Parathyroid adenoma (tissue), 2 donors: ENCODE measurements around the gene FBXL4.

Experiments used
- H2AFZ ChIP-seq: fragments of 300-600 bp; sonication (generic); one replicate; pipeline ENCODE4 v1.7.0; 2017; ENCODE audit warnings: antibody characterized with exemption, mild to moderate bottlenecking
- H3K27ac ChIP-seq: fragments of 300-600 bp; sonication (generic); one replicate; pipeline ENCODE4 v1.7.0; 2017
- H3K27me3 ChIP-seq: fragments of 300-600 bp; sonication (generic); one replicate; pipeline ENCODE4 v1.7.0; 2017; ENCODE audit warnings: low read length; ENCODE audit not compliant: control insufficient read depth, insufficient read depth
- H3K36me3 ChIP-seq: fragments of 300-600 bp; sonication (generic); one replicate; pipeline ENCODE4 v1.7.0; 2017; ENCODE audit warnings: low read length; ENCODE audit not compliant: control insufficient read depth, insufficient read depth
- H3K4me1 ChIP-seq: fragments of 300-600 bp; sonication (generic); one replicate; pipeline ENCODE4 v1.7.0; 2017; ENCODE audit warnings: control low read depth
- H3K4me2 ChIP-seq: fragments of 300-600 bp; sonication (generic); one replicate; pipeline ENCODE4 v1.7.0; 2017; ENCODE audit warnings: low read length
- H3K4me3 ChIP-seq: fragments of 300-600 bp; sonication (generic); one replicate; pipeline ENCODE4 v1.7.0; 2017; ENCODE audit warnings: low read depth, low read length
- H3K79me2 ChIP-seq: fragments of 300-600 bp; sonication (generic); one replicate; pipeline ENCODE4 v1.7.0; 2017; ENCODE audit warnings: control low read depth
- H3K9ac ChIP-seq: fragments of 300-600 bp; sonication (generic); one replicate; pipeline ENCODE4 v1.7.0; 2017; ENCODE audit warnings: mild to moderate bottlenecking
- H3K9me3 ChIP-seq: fragments of 300-600 bp; sonication (generic); one replicate; pipeline ENCODE4 v1.7.0; 2017; ENCODE audit warnings: low read length; ENCODE audit not compliant: control insufficient read depth
- CTCF ChIP-seq: fragments of 300-600 bp; sonication (generic); IDR thresholded peaks from one replicate; pipeline ENCODE4 v1.7.0; 2017; ENCODE audit warnings: antibody characterized with exemption, mild to moderate bottlenecking
- donor health status: primary hyperparathyroidism.

The FBXL4 gene

GRCh38 chr6:98985391-98985790 lies 37.6 kb upstream of the FBXL4 start:
- Histone ChIP-seq H3K36me3 (no peaks in the 10 kb centered on the region), H3K79me2 (no peaks in the 10 kb centered on the region), H3K4me3 (no peak overlapping the region), H3K27me3 (no peaks in the 10 kb centered on the region), H3K9me3 (no peaks in the 10 kb centered on the region), H2AFZ (no peak overlapping the region), H3K4me2 (no peak overlapping the region), H3K4me1 (no peaks in the 10 kb centered on the region), H3K27ac (no peak overlapping the region), H3K9ac (no peak overlapping the region)
- no peak for TF ChIP-seq CTCF

- Histone ChIP-seq H3K4me2 (no peak overlapping the region), H3K4me3 (no peak overlapping the region), H3K79me2 (no peaks in the 10 kb centered on the region), H3K9me3 (no peaks in the 10 kb centered on the region), H3K9ac (no peak overlapping the region), H3K4me1 (no peaks in the 10 kb centered on the region), H2AFZ (no peak overlapping the region), H3K27ac (no peak overlapping the region), H3K36me3 (no peaks in the 10 kb centered on the region), H3K27me3 (no peaks in the 10 kb centered on the region)
- TF ChIP-seq CTCF, result no peak
Observed at GRCh38 chr6:98984121-98984520, 36.4 kb upstream of the FBXL4 start.

GRCh38 chr6:98981473-98981872 lies 33.7 kb upstream of the FBXL4 start:
- H3K4me2 ChIP-seq, result no peak overlapping the region
- no peaks in the 10 kb centered on the region for H3K9me3 ChIP-seq
- no peak overlapping the region for H2AFZ ChIP-seq
- no peak overlapping the region for H3K9ac ChIP-seq
- no peaks in the 10 kb centered on the region for H3K79me2 ChIP-seq
- no peaks in the 10 kb centered on the region for H3K36me3 ChIP-seq
- no peaks in the 10 kb centered on the region for H3K4me1 ChIP-seq
- H3K27me3 ChIP-seq, result no peaks in the 10 kb centered on the region
- no peak overlapping the region for H3K4me3 ChIP-seq
- no peak for TF ChIP-seq CTCF
- H3K27ac ChIP-seq, result no peak overlapping the region

- H3K4me1 ChIP-seq, result no peaks in the 10 kb centered on the region
- no peak overlapping the region for H3K4me2 ChIP-seq
- H3K9ac ChIP-seq, result no peak overlapping the region
- TF ChIP-seq CTCF, result no peak
- H3K27me3 ChIP-seq, result no peaks in the 10 kb centered on the region
- no peaks in the 10 kb centered on the region for H3K9me3 ChIP-seq
- H3K4me3 ChIP-seq, result no peak overlapping the region
- no peak overlapping the region for H2AFZ ChIP-seq
- no peaks in the 10 kb centered on the region for H3K79me2 ChIP-seq
- no peaks in the 10 kb centered on the region for H3K36me3 ChIP-seq
- H3K27ac ChIP-seq, result no peak overlapping the region
Observed at GRCh38 chr6:98980819-98981218, 33.1 kb upstream of the FBXL4 start.

- TF ChIP-seq CTCF, result no peak
- Histone ChIP-seq H3K9ac (no peak overlapping the region), H3K4me2 (no peak overlapping the region), H3K27me3 (no peaks in the 10 kb centered on the region), H3K36me3 (no peaks in the 10 kb centered on the region), H3K27ac (no peak overlapping the region), H3K4me1 (no peaks in the 10 kb centered on the region), H3K9me3 (no peaks in the 10 kb centered on the region), H3K4me3 (no peak overlapping the region), H2AFZ (no peak overlapping the region), H3K79me2 (no peaks in the 10 kb centered on the region)
Observed at GRCh38 chr6:98977671-98978292, 30.0 kb upstream of the FBXL4 start.
